Neural cell (in vitro differentiated cells): ENCODE measurements around the gene NDUFB11.

Experiments
- EP300 ChIP-seq: fragments of 450-650 bp; conservative IDR thresholded peaks from 2 replicates; pipeline ENCODE4 v1.6.1; 2014; ENCODE audit warnings: antibody characterized with exemption, mild to moderate bottlenecking, moderate library complexity; ENCODE audit not compliant: poor library complexity, severe bottlenecking
- EZH2 ChIP-seq: fragments of 200-600, 300-800 bp; shearing (Covaris generic), sonication (generic); IDR thresholded peaks from 2 replicates; pipeline ENCODE4 v1.6.1; 2014; ENCODE audit warnings: antibody characterized with exemption, low read length, borderline replicate concordance, mild to moderate bottlenecking; ENCODE audit not compliant: insufficient read depth, poor library complexity, severe bottlenecking
- POLR2AphosphoS5 ChIP-seq: IDR thresholded peaks from 2 replicates; pipeline ENCODE4 v1.6.1; 2012
- TAF1 ChIP-seq: IDR thresholded peaks from 2 replicates; pipeline ENCODE4 v1.6.1; 2012; ENCODE audit warnings: low read depth
- TF ChIP-seq, protein P1 (sequence below): fragments of 450-650 bp; IDR thresholded peaks from 2 replicates; pipeline ENCODE4 v1.5.1; 2014; ENCODE audit warnings: antibody characterized with exemption, mild to moderate bottlenecking, moderate library complexity; ENCODE audit not compliant: poor library complexity, severe bottlenecking

GRCh38 chrX:47129157-47129898, 15.2 kb downstream of the NDUFB11 start:
- TF ChIP-seq, protein P1, sequence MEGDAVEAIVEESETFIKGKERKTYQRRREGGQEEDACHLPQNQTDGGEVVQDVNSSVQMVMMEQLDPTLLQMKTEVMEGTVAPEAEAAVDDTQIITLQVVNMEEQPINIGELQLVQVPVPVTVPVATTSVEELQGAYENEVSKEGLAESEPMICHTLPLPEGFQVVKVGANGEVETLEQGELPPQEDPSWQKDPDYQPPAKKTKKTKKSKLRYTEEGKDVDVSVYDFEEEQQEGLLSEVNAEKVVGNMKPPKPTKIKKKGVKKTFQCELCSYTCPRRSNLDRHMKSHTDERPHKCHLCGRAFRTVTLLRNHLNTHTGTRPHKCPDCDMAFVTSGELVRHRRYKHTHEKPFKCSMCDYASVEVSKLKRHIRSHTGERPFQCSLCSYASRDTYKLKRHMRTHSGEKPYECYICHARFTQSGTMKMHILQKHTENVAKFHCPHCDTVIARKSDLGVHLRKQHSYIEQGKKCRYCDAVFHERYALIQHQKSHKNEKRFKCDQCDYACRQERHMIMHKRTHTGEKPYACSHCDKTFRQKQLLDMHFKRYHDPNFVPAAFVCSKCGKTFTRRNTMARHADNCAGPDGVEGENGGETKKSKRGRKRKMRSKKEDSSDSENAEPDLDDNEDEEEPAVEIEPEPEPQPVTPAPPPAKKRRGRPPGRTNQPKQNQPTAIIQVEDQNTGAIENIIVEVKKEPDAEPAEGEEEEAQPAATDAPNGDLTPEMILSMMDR = no peak
- TF ChIP-seq EZH2 (no peak), POLR2AphosphoS5 (peak; percentile 73), EP300 (no peak), TAF1 (peak; percentile 2)
